Measurements from ENCODE around the gene PHYHD1. TPM values are rescaled to one million over a fixed set of nuclear protein-coding genes. Genes with fewer than 3 reads are reported as not detected.

The PHYHD1 gene
- total RNA-seq, 4 donors from 2014 or later, result 3.7 to 34.0 (median 23.0) TPM

- DNase-seq, result no peak
- Histone ChIP-seq H3K9me3 (no peaks in the 10 kb centered on the region), H3K27me3 (no peaks in the 10 kb centered on the region), H3K4me1 (peaks cover 70 to 100% (median 97%) of the 10 kb centered on the region in 3 donors), H3K36me3 (peaks cover 8 to 67% (median 13%) of the 10 kb centered on the region in 3 donors), H3K27ac (peak overlapping the region; percentile 77 to 100 (median 94)), H3K4me3 (peak overlapping the region in 1 of 4 donors; percentile 28)
- TF ChIP-seq CTCF (IDR thresholded peaks at IDR 0.05) (no peak), POLR2A (IDR thresholded peaks at IDR 0.05) (no peak)
- intact Hi-C loops (cut with DNase I), result no loop called here
- 10 to 30% methylated on average over 2 to 9 of the region's 9 CpGs for WGBS, 2 donors
Observed at GRCh38 chr9:128887914-128888350, 32.9 kb upstream of the PHYHD1 start.

- no peak for DNase-seq
- peaks cover 4 to 80% (median 15%) of the 10 kb centered on the region in 3 donors for H3K36me3 ChIP-seq
- H3K4me1 ChIP-seq, result peaks cover 47 to 100% (median 73%) of the 10 kb centered on the region in 3 donors
- H3K27ac ChIP-seq, result peak overlapping the region; percentile 90 to 100 (median 98)
- intact Hi-C loops (cut with DNase I), result no loop called here
- no peak for TF ChIP-seq POLR2A (IDR thresholded peaks at IDR 0.05)
- TF ChIP-seq CTCF (IDR thresholded peaks at IDR 0.05), result no peak
- no peaks in the 10 kb centered on the region for H3K27me3 ChIP-seq
- no peaks in the 10 kb centered on the region for H3K9me3 ChIP-seq
- 44 to 52% methylated on average over 10 to 12 of the region's 15 CpGs for WGBS, 2 donors
- H3K4me3 ChIP-seq, result peak overlapping the region in 1 of 4 donors; percentile 54
Observed at GRCh38 chr9:128891321-128892220, 29.2 kb upstream of the PHYHD1 start.

GRCh38 chr9:128892221-128892921 is 28.4 kb upstream of the PHYHD1 start:
- WGBS, 2 donors, result 18 to 23% methylated on average over 4 to 5 of the region's 17 CpGs
- peaks cover 47 to 100% (median 65%) of the 10 kb centered on the region in 3 donors for H3K4me1 ChIP-seq
- H3K27ac ChIP-seq, result peak overlapping the region; percentile 90 to 100 (median 98)
- H3K9me3 ChIP-seq, result no peaks in the 10 kb centered on the region
- peak; percentile 79 for DNase-seq
- peak overlapping the region in 3 of 4 donors; percentile 13 to 54 (median 26) for H3K4me3 ChIP-seq
- no peak for TF ChIP-seq CTCF (IDR thresholded peaks at IDR 0.05)
- TF ChIP-seq POLR2A (IDR thresholded peaks at IDR 0.05), result peak in 1 of 4 donors; percentile 56
- intact Hi-C loops (cut with DNase I), result no loop called here
- H3K27me3 ChIP-seq, result no peaks in the 10 kb centered on the region
- H3K36me3 ChIP-seq, result peaks cover 0 to 80% (median 12%) of the 10 kb centered on the region in 3 donors

- DNase-seq, result no peak
- Histone ChIP-seq H3K27me3 (no peaks in the 10 kb centered on the region), H3K27ac (peak overlapping the region; percentile 90 to 100 (median 98)), H3K4me1 (peaks cover 44 to 100% (median 60%) of the 10 kb centered on the region in 3 donors), H3K36me3 (peaks cover 0 to 79% (median 12%) of the 10 kb centered on the region in 3 donors), H3K9me3 (no peaks in the 10 kb centered on the region), H3K4me3 (peak overlapping the region in 2 of 4 donors; percentile 26 to 54)
- WGBS, 2 donors, result 69 to 84% methylated on average over 7 to 8 of the region's 8 CpGs
- intact Hi-C loops (cut with DNase I), result no loop called here
- TF ChIP-seq CTCF (IDR thresholded peaks at IDR 0.05) (no peak), POLR2A (IDR thresholded peaks at IDR 0.05) (no peak)
Observed at GRCh38 chr9:128893354-128893753, 27.4 kb upstream of the PHYHD1 start.
